Activated effector memory CD4-positive, alpha-beta T cell treated with anti-CD3 and anti-CD28 coated beads, Interleukin-2, amount 50 U/mL, for 16 hours (primary cell): ENCODE data around the gene SKA3.
A peak's percentile ranks its signal among the peaks of the same experiment; 100 is the strongest.
"Not testable (repeated sequence)": the region's sequence is repeated elsewhere in the genome, so short reads cannot be mapped to it uniquely, and the experiment has no call there.

Experiments
- DNase-seq: peaks from one replicate; pipeline ENCODE4 v3.0.0-alpha.2; 2020

Gene SKA3

GRCh38 chr13:21176215-21176981 lies at the start of gene SKA3, which contains the start of gene MRPL57:
Gene SKA3, minus strand, starts transcription at chr13:21176552. Its CDS starts 75 bp downstream, at chr13:21176477.
Gene MRPL57, plus strand, starts transcription at chr13:21176658. Its CDS starts 259 bp downstream, at chr13:21176917.
- DNase-seq, result peak; percentile 98

- no peak for DNase-seq
These were observed 48.7 kb upstream of the SKA3 start for GRCh38 chr13:21225082-21225481.

GRCh38 chr13:21221268-21221667 lies 44.9 kb upstream of the SKA3 start:
- DNase-seq, result no peak

- not testable (repeated sequence) for DNase-seq
These were observed 43.4 kb upstream of the SKA3 start for GRCh38 chr13:21219716-21220115.

GRCh38 chr13:21219036-21219381 lies 42.7 kb upstream of the SKA3 start:
- no peak for DNase-seq

- DNase-seq, result no peak
These were observed 42.1 kb upstream of the SKA3 start for GRCh38 chr13:21218351-21219035.

- no peak for DNase-seq
These were observed 40.0 kb upstream of the SKA3 start for GRCh38 chr13:21216332-21216731.

GRCh38 chr13:21215419-21215818 lies 39.1 kb upstream of the SKA3 start:
- not testable (repeated sequence) for DNase-seq

- no peak for DNase-seq
These were observed 35.9 kb upstream of the SKA3 start for GRCh38 chr13:21212138-21212775.

GRCh38 chr13:21208652-21209154 lies 32.4 kb upstream of the SKA3 start:
- no peak for DNase-seq

- no peak for DNase-seq
These were observed 26.6 kb upstream of the SKA3 start for GRCh38 chr13:21202767-21203531.

GRCh38 chr13:21201456-21202190 lies 25.3 kb upstream of the SKA3 start:
- not testable (repeated sequence) for DNase-seq

- not testable (repeated sequence) for DNase-seq
These were observed 22.0 kb upstream of the SKA3 start for GRCh38 chr13:21198391-21198790.

GRCh38 chr13:21197606-21198225 lies 21.4 kb upstream of the SKA3 start:
- not testable (repeated sequence) for DNase-seq

GRCh38 chr13:21194756-21195155 lies 18.4 kb upstream of the SKA3 start:
- not testable (repeated sequence) for DNase-seq

GRCh38 chr13:21186410-21186809 lies 10.1 kb upstream of the SKA3 start:
- DNase-seq, result not testable (repeated sequence)

GRCh38 chr13:21181671-21182070 lies 5.3 kb upstream of the SKA3 start:
- DNase-seq, result no peak

- DNase-seq, result no peak
These were observed 581 bp upstream of the SKA3 start for GRCh38 chr13:21176982-21177284.

GRCh38 chr13:21175656-21176214 lies 617 bp downstream of the SKA3 start:
- no peak for DNase-seq

GRCh38 chr13:21173767-21174166 lies 2.6 kb downstream of the SKA3 start:
- not testable (repeated sequence) for DNase-seq

GRCh38 chr13:21171420-21171819 lies 4.9 kb downstream of the SKA3 start:
- DNase-seq, result no peak
